GM10248 (cell line): ENCODE data around the gene NARS2.

Source experiments
- CTCF ChIA-PET: fragments of 300-600 bp; sonication (Branson Sonifier 250); formaldehyde crosslinking; extraction: SDS; loops from one replicate; lab custom pipeline; 2021; ENCODE audit warnings: antibody characterized with exemption; lab: Yijun Ruan, JAX
- POLR2A ChIA-PET: fragments of 350-650 bp; sonication (Branson Sonifier 250); formaldehyde crosslinking; extraction: SDS; loops from one replicate; lab custom pipeline; 2020; ENCODE audit warnings: antibody characterized with exemption; lab: Yijun Ruan, JAX
- DNase-seq: peaks from one replicate; pipeline ENCODE4 v3.0.0; 2012; ENCODE audit errors: extremely low spot score
- TF ChIP-seq, protein P1 (sequence below): IDR thresholded peaks from 2 replicates; pipeline ENCODE4 v1.5.1; 2012; ENCODE audit warnings: mild to moderate bottlenecking, low read depth; ENCODE audit errors: extremely low read depth, missing control alignments, control extremely low read depth

NARS2 gene

DNA sequence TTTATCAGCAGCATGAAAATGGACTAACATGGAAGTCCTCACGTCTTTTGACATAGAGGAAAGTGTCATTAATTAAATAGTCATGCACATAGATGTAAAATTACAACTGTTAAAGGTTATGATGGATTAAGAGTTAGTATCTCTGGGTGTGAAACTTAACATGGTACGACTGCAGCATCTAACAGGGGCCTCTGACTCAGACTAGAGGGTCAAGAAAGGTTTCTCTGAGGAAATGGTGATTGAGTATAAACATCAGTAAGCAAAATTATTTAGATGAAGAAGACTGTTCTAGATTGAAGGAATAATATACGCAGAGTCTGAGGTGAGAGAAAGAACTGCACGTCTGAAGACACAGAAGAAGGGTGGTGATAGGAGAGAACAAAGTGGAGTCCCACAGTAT is 114.9 kb downstream of the NARS2 start:
- no peak for DNase-seq
- POLR2A ChIA-PET = interaction anchor here (0.6 kb wide), 1 partner anchor 17 kb away, joined by 5 read pairs; no protein-coding TSS in a partner anchor
- CTCF ChIA-PET = no interaction called here
- TF ChIP-seq, protein P1, sequence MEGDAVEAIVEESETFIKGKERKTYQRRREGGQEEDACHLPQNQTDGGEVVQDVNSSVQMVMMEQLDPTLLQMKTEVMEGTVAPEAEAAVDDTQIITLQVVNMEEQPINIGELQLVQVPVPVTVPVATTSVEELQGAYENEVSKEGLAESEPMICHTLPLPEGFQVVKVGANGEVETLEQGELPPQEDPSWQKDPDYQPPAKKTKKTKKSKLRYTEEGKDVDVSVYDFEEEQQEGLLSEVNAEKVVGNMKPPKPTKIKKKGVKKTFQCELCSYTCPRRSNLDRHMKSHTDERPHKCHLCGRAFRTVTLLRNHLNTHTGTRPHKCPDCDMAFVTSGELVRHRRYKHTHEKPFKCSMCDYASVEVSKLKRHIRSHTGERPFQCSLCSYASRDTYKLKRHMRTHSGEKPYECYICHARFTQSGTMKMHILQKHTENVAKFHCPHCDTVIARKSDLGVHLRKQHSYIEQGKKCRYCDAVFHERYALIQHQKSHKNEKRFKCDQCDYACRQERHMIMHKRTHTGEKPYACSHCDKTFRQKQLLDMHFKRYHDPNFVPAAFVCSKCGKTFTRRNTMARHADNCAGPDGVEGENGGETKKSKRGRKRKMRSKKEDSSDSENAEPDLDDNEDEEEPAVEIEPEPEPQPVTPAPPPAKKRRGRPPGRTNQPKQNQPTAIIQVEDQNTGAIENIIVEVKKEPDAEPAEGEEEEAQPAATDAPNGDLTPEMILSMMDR = no peak

DNA sequence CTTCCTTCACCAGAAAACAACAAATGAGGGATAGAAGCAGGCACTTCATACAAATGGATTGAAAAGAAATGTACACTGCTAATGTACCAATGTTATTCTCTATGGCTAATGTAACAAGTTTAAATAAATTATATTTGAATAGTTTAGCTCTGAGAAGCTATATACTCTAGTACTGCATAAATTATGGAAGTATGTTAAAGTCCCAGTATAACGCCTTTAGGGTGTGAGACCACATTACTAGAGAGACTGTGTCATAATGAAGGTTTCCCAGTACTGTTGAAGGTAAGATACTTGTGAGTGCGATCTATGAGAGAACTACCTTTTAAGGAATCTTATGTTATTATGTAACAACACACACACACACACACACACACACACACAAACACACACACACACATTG is 117.2 kb downstream of the NARS2 start:
- ChIA-PET CTCF (no interaction called here), POLR2A (no interaction called here)
- DNase-seq = no peak
- TF ChIP-seq, protein P1 = no peak

DNA sequence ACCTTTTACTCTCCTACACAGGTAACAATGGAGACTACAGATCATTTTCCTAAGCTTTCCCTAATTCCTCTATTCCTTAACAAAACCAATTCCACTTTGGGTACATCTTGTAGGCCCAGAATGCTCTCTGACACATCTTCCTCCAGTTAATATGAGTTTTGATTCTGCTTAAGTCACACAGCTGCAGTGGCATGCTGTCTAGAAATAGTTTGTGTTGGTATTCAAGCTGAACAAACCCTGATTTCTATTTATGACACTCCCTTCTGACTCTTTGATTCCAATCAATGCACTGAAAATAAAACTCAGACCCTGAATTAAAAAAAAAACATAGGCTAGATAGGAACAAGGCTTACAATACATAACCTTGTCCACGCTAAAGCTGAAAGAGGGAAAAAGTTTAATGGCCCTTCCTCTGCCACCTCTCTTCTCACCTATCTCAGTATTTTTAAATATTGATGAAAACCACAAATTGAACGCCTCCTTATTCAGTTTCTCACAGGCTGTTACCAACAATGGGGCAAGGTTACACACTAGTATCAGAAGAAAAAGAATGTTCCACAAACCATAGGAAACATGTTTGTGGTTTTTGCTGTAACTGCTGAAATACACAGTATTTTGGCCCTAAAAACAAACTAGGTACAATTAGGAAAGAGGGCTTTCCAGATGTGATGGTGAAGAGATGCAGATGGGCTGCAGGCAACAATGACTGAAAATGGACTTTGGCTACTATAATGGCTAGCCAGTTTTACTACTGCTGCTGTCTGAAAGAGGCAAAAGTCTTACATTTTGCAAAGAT is 121.3 kb downstream of the NARS2 start:
- ChIA-PET CTCF (interaction anchor here (0.8 to 1.7 kb wide), 5 partner anchors 9 to 111 kb away, joined by 3 to 4 read pairs (median 3); no protein-coding TSS in a partner anchor), POLR2A (no interaction called here)
- DNase-seq = peak; percentile 19
- TF ChIP-seq, protein P1 = no peak

DNA sequence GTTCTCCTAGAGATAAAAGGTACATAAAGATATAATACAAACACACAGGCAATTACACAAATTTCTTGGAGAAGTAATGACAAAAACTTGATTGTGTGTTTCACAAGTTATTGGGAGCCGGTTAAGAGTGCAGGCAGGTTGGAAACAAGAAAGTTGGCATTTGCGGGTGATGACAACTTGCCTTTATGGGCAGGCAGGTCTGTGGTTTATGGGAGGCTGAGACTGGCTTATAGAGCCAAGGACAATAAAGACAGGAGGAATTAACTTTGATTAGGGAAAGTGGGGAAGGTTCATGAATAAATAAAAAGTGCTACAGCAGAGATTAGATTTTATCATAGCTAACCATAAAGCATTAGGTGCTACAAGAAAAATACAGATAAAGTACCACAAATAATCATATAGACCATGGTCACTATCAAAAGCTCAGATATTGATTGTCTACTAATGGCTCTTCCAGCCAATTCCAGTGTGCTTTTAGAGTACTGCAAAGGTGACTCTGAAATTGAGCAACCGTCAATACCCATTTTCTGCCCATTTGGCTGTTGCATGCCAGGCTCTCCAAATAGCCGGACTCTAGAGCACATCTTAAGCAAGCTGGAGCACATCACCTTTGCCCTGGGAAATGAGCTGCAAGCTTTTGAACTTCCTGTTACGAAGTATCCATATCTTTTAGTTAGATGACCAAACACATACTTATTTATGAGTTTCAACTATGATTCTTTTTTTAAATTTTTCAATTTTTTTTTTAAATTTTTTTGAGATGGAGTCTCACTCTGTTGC is 123.1 kb downstream of the NARS2 start:
- TF ChIP-seq, protein P1 = no peak
- ChIA-PET POLR2A (no interaction called here), CTCF (interaction anchor here (1.4 to 1.6 kb wide), 4 partner anchors 11 to 113 kb away, joined by 3 to 6 read pairs (median 4); no protein-coding TSS in a partner anchor)
- DNase-seq = no peak

DNA sequence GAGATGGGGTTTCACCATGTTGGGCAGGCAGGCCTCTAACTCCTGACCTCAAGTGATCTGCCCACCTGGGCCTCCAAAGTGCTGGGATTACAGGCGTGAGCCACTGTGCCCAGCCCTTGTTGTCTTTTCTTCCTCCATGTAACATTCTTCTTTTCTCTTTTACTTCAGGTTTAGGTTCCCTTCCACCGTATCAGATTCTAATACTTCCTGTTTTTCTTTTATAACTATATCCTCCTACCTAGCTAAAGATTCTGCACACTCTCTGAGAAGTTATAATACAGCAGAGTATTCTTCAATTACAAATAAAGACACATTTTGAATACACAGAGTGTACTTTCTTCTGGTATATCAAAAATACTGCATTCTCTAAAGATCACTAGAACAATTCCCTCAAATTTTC is 123.8 kb downstream of the NARS2 start:
- ChIA-PET POLR2A (no interaction called here), CTCF (interaction anchor here (1.6 kb wide), 1 partner anchor 26 kb away, joined by 3 read pairs; no protein-coding TSS in a partner anchor)
- TF ChIP-seq, protein P1 = no peak
- DNase-seq = no peak

DNA sequence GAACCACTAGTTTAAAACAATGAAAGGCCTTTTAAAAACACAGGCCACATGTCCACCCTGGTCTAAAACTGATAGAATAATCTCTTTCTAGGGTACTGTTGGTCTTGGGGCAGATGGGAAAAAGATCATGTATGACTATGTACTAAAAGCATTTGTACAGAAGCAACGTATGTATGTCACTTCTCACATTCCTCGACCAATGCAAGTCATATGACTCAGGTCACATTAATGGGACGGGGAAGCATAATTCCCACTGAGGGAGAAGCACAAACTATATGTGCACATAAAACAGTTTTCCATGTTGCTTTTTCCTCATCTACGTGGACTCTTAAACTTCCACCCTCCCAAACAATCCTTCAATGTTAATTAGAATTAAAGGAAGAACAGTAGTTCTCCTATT is 124.8 kb downstream of the NARS2 start:
- TF ChIP-seq, protein P1 = no peak
- ChIA-PET CTCF (interaction anchor here (1.2 kb wide), 1 partner anchor 20 kb away, joined by 3 read pairs; no protein-coding TSS in a partner anchor), POLR2A (no interaction called here)
- DNase-seq = no peak
